Kidney tubule cell (primary cell): ENCODE measurements around the gene ANXA6.

Experiments used
- DNase-seq: peaks from one replicate; pipeline ENCODE4 v3.0.0-alpha.2; 2018; ENCODE audit warnings: low spot score

The ANXA6 gene

DNA sequence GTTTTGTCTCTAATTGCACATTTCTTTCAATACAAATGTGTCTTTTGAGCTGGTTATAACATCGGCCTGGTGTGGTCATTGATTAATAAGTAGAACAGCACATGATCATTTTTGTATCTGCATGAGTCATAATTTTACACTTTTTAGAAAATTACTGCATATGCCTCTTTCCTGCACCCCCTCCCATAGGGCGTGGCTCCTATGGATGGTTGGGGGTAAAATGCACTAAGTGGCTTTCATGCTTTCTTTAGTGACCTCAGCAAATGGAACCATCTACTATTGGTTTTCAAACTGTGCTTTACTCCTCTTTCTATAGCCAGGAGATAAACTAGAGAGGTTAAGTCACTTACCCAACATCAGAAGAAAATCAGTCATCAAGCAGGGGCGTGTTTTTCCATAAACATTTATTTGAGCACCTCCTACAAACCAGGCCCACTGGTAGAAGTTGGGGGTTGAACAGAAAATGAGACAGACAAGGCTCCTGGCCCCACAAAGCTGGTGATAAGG lies 3.8 kb downstream of the ANXA6 start:
- DNase-seq, result no peak

DNA sequence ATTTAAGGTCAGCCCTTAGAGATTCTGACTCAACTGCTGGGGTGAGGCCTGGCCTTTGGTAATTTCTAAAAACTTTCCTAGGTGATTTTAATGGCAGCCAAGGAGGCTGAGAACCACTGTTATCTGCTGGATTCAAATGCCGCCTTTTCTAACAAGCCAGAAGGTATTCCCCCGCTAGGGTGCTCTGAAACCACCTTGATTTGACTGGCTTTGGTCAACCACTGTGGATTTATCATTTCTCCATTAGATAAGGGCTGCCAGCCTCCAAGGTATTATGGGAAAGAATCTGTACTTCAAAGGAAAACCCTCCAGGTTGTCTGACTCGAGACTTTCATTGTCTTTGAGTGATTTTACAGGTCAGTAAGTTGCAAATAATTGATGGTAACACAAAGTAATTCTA lies 4.3 kb downstream of the ANXA6 start:
- DNase-seq, result no peak

DNA sequence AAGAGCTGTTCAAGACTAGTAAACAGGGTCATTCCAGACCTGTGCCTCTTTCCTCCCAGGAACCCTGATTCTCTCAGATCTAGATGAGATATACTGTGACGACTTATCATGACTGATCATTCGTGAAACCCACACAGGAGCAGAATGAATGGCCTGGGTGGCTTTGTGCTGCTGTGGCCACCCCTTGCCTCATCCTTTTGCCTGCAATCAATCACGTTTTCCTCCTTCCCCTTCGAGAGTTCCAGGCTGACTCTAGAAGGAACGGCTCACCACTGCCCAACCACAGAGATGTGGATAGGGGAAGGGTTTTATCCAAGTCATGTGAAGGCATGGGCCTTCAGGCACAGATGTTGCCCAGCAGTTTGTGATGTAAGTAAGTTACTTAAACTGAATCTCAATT lies 5.8 kb downstream of the ANXA6 start:
- DNase-seq, result no peak

DNA sequence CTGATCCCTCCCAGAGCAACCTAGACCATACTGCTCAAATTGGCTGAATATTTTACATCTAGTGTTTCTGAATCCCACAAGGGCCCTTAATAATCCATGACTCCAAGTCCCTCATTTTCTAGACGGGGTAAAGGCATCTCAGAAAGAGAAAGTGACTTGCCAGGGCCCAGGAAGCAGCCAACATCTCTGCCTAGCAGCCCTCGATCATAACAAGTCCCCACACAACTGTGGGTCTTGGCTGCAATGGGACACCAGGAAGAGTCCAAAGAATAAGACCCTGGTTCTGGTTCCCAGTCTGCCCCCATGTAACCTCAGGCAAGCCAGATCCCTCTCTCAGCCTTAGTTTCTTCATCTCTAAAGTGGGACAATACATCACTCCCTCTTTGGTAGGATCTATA lies 6.3 kb downstream of the ANXA6 start:
- no peak for DNase-seq

DNA sequence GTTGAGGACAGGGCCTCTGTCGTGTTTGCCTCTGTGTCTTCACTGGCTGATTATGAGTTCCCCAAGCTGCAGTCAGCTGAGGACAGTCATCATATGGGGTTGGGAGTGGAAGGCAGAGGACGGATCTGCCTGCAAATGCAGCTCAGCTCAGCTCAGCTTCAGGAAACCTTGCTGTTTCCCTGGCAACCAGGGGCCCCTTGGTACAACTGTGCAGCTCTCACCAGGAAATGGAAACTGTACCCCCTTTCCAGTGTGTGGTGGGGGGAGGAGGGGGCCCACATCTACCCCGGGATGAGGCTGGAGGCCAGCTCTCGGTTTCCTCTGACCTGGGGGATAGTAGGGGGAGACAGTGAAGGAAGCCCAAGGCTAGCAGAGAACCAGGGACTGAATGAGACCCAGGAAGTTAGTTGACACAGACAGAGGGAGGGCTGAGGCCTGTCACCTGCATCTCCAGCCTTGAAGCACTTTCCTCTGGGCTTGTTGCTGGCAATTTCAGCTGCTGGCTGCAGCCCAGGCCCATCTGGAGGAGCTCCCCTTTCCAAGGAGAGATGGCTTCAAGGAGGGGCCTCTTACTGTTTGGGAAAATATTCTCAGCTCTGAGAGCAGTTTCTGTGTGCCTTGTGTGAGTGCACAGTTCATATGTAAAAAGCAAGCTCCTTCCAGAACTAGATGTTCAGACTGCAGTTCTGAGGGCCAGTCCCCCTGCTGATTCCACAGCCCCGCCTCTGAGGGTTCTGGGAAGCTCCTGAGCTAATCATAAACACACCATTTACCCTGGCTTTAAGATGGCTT lies 6.9 kb downstream of the ANXA6 start:
- no peak for DNase-seq

DNA sequence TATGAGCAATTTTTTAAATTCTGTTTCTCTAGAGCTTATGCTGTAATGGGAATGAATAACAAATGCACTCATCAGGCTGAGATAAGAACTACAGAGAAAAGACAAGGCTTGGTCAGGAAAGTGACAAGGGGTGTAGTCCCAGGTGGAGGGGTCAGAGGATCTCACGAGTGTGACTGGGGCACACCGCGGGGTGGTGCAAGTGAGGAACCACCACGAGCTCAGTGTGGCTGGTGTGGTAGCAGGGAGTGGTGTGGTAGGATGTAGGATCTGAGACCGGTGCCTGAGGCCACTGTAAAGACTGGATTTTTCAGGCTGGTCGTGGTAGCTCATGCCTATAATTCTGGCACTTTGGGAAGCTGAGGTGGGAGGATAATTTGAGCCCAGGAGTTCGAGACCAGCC lies 9.0 kb downstream of the ANXA6 start:
- no peak for DNase-seq

DNA sequence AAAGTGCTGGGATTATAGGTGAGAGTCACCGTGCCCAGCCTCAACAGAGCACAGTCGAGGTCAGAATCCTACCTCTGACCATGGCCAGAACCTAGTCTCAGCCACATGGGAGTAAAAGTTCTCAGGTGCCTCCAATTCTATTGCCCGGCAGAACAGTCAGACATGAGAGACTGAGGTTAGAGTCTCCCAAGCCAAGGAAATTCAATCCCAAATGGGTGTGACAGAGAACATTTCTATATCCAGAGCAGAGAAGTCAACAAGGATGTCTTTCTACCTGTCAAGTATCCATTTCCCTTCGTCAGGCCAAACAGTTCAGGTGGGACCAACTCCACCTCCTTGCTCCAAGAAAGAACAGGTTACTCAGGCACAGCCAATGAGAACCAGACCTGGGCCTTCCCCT lies 10.5 kb downstream of the ANXA6 start:
- no peak for DNase-seq

DNA sequence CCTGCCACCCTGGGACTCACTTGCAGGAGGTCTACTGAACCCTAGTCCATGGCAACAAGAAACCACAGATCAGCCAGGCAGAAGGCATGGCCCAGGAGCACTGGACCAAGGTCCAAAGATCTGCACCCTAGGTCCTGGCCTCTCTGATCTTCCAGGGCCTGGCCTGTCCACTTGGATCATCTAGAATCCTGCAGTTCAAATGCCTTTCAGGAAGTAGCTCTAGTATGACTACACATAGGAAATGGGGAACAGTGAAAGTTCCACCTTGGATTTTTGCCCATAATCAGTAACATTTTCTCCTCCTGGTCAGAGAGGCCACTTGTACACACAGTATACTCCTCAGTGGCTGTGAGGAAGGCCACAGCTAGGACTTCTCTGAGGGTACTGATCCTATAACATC lies 11.5 kb downstream of the ANXA6 start:
- DNase-seq, result no peak

DNA sequence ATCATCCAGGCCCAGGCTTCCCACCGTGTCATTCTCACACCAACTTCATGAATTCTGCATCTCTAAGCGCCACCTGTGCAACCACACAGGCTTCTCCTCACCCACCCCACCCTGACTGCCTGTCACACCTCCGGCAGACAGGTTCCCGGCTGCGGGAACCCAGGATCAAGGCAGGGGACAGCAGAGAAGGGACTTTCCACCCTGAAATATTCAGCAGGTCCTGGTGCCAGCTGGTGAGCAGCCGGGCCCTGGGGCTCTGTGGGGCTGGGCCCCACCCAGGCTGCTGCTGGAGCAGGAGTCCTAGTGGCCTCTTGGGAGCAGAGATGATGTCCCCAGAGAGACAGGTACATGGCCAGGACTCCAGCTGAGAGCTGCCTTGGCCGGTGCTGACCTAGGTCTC lies 12.7 kb downstream of the ANXA6 start:
- DNase-seq, result no peak

DNA sequence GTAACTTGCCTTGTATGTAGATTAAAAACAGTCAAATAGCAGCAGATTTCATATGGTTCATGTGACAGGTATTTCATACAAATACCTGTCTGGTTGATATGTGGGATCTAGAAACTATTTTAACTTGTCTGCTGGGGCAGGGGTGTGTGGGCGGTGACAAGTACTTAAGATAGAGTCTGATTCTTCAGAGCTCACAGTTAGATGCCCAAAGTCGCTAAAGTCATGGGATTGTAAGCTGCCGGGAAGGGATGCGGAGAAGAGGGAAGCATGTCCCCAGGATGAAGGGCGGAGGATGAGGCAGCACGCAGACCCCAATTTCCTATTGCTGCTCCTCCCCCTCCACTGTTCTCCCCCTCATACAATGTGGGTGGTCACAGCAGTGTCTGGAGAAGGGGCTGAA lies 13.3 kb downstream of the ANXA6 start:
- DNase-seq, result no peak

DNA sequence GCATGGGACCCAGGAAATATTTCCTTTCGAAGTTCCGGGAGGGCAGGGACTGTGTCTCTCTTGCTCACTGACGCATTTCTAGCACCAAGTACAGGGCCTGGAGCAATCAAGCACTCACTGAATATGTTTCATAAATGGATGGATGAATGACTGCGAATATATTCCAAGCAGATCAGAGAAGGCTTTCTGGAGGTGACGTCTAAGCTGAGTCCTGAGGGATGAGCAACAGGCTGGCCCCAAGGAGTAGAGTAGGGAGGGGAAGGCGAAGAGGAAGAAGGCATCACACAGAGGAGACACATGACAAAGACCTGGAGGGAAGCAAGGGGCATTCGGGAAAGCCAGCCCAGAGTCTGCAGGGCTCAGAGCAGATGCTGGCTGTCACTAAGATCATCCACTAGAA lies 13.9 kb downstream of the ANXA6 start:
- DNase-seq, result no peak

DNA sequence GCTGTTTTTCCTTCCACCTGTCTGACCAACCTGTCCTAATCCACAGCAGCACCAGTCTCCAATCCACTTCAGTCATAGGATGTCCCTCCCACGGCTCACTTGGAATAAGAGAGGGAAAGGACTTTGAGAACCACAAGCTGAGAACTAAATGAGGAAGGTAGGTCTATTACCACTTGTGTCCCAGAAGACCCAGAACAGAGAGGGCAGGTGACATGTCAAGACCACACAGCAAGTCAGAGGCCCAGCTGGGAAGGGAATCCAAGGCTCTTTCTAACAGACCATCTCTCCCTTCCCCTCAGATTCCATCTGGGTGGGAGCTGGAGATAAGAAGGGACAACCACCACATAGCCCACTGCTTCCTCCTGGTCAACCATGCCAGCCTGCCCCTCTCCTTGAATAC lies 14.6 kb downstream of the ANXA6 start:
- no peak for DNase-seq

DNA sequence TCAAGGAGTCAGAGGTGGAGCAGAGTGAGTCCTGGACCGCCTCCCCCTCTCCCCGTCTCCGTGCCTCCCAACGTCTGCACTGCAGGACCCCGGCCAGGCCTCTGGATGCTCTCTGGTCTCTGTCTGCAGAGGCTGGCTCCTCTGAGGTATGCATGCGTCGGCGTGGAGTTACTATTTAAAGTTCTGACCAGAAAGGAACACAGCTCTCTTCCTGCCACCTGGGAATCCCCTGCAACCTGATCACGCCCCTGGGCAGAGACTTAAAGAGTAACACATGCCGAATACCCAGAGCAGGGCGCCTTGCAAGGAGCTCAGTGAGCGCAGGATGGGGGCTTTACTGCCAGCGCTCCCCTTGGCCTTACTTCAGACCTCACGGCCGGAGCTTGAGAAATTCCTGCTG lies 16.0 kb downstream of the ANXA6 start:
- peak; percentile 39 for DNase-seq

DNA sequence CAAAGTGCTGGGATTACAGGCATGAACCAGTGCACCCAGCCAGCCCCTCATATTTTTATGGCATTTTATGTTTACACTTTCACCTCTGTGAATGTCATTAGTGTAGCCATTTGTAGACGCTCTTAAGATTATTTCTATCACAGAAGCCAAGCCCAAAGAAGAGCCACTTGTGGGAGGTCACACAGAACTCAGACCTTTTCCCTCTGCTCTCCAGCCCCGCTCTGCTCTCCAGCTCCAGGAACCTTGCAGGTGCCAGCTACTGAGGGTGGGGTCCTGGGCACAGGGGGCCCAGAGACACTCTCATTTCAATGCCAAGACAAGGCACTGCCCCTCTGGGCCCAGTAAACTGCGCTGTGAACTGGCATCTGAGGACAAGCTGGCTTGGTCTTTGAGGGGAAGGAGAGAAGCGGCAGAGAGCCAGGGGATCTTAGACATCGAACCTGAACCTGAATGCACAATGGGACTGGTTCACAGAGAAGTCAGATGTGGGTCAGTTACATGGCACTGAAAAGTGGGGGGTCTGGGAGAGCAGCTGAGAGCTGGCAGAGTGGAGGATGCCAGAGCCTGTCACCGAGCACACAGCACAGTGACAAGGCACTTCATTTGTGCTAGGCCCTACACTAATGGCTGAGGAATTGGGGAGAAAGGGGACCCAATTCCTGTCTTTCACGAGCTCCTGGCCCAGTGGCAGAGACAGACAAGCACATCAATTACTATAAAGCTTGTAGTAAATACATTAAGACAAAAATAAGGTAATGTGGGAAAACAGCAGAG lies 16.7 kb downstream of the ANXA6 start:
- DNase-seq, result no peak

DNA sequence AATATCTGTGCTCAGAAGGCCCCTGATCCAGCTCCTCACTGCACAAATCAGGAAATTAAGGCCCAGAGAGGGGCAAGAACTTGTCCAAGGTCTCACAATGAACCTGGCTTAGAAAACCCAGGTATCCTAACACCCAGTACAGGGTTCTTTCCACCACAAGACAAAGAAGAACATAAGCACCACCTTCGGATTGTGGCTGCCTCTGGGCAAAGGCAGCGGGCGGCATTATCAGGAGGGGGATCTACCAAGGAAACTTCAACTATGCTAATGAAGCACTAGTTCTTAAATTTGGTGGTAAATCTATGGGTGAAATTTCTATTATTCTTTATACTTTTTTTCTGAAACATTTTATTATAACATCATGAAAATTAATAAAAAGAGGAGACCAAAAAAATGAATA lies 17.9 kb downstream of the ANXA6 start:
- DNase-seq, result no peak

DNA sequence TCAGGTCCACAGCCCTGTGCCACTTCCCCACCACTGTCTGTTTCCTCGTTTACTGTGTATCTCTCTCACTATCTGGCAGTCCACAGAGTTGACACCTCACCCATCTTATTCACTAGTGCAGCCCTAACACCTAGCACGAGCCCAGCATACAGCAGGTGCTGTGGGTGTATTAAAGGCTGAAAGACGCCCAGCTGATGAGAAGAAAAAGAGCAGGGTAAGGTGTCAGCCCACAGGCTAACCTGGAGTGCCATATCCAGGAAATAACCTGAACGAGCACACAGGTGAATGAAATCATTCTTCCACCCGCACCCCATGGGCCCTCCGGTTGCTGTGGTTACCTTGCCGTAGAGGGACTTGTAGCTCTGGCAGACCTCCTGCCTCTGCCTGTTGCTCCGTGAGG lies 18.6 kb downstream of the ANXA6 start:
- no peak for DNase-seq

DNA sequence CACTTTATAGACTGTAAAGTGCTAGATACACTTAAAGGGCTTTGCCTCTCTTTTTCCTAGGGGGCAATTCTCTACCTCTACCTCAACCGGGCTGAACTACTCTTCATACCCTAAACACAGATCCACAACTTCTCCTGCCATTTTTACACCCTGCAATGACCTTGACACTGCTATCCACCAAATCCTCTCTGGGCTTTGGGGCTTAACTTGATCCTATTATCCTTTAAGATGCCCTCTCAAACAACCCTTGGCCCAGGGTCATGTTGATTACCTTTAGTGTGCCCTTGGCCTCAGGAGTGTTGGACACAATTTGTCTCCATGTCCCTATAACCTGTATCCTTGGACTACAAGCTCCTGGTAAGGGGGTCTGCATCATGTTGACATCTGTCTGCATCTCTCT lies 19.5 kb downstream of the ANXA6 start:
- DNase-seq, result no peak

DNA sequence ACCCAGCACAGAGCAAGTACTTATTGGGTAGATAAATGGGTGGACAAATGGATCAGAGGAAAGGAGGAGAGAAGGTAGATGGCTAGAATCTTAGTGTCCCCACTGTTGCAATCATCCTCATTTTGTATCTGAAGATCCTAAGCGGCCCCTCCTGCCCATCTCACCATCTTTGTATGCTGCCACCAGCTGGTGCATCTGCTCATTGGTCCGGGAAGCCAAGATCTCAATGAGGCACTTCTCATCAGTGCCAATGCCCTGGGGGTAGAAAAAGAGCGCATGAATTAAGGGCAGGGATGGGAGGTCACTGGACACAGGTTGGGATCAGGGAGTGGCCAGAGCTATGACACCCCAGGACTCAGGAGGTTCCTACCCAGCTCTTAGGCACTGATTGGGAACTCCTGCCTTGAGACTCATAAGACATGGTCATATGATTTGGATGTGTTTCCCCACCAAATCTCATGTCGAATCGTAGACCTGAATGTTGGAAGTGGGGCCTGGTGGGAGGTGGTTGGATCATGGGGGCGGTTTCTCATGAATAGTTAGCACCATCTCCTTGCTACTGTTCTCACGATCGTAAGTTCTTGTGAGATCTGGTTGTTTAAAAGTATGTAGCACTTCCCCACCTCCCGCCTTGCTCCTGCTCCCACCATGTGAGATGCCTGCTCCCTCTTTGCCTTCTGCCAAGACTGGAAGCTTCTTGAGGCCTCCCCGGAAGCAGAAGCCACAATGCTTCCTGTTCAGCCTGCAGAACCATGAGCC lies 20.3 kb downstream of the ANXA6 start:
- DNase-seq, result no peak

DNA sequence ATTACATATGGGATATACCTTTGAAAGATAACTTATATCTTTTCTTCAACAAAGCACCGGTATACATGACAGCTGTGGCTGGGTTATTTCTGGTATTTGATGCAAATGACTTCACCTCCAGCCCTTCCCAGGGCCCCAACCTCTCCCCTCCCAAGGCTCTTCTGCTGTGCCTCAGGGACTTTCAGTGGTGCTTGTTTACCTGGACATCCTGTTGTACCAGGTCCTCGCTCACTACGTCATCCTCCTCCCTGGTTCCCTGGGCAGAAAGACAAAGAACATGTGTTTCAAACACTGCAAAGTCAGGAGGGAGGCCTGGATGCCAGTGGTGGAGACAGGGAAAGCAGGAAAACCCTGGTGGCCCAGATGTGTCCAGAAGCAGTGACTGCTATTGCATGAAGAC lies 23.4 kb downstream of the ANXA6 start:
- DNase-seq, result no peak

DNA sequence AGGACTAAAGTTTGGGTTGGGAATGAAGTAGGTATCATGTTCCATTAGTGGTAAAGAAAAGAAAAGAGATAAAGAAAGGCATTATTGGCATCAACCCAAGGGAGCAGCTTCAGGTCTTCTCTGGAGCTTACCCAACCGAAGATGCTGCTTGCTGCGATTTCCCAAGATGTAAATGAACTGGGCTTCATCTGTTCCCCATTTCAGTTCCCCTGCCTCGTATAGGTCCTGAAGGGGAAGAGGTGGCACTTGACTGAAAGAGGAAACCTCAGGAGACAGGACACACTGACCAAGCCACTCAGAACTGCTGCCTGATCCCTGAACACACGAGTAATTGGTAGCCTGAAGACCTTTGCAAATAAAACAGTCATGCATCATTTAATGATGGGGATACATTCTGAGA lies 24.6 kb downstream of the ANXA6 start:
- DNase-seq, result no peak

DNA sequence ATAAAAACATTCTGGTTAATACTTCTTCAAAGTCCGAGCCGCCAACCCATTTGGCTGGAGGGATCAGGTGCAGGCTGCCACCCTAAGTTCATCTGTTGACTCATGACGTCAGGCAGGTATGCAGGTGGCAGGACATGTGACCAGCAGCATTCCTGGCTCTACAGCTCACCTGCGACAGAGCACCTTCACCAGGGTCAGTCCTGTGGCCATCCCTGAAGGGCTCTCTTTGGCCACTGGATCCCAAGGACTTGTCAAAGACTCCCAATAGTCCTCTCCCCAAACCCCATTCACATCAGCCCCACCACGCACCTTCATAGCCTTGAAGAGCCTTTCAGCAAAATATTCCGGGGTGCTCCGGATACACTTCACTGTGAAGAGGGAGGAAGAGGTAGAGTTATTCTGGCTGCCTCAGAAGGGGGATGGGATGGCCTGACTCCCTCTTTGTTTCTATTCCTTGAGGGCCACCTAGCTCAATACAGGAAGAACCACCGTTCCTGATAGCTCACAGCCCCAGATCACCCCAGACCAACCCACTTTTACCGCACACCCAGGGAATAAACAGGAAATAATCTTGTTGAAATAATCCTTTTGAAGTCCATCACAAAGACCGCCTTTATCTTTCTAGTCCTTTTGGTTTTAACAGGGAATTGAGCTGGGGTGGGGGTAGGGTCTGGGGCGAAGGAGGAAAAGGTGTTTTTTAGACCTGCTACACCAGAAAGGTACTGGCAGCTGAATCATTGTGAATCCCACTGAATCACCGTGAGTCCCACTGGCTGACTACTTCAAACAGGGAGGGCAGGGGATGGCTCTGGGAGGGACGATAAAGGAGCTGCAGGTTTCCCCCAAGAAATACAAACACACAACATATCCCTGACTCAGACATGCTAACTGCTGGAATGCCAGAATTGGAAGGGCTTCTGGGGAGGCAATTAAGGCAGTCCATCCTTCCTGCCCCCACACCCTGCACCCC lies 26.4 kb downstream of the ANXA6 start:
- DNase-seq, result peak; percentile 81
